ENCODE results near the gene OPN3. TPM values are rescaled to one million over a fixed set of nuclear protein-coding genes. Genes with fewer than 3 reads are reported as not detected.

Gene OPN3
- total RNA-seq, 1 donor from 2014 or later = 16.9 TPM

GRCh38 chr1:241553886-241554592 is 86.1 kb downstream of the OPN3 start:
- no peak for ATAC-seq
- intact Hi-C loops (cut with DNase I) = no loop called here

DNA sequence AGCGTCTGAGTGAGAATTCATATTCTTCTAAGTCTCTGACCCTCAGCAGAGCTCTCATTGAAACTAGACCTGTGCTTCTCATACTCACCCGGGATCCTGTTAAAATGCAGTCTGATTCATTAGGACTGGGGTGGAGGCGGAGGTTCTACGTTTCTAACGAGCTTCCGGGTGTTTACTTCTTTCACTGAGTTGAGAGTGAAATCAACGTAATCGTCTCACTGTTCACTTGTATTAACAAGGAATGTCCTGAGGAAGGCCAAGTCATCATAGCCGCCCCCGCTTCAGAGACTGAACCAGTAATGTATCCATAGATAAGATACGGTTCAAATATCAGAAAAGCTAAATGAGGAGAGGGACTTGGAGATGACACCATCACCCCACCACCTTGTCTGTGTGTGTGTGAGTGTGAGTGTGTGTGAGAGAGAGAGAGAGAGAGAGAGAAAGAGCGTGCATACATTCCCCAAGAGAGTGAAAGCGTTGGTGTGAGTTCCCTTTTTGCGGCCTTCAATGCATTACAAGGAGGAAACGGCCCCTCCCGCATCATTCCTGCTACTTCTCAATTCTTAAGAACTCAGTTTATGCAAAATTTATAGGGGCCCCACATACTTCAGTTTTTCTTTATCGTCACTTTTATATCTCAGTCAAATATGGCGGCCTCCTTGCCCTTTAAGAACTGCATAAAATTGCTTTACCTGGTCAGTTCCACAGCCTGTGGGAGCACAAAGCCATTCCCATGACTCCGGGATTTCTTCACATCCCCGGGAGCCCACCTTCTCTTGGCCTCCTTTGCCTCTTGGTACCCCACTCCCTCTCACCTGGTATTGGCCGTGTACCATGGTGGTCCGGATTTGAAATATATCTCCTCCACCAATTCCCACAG is 88.2 kb downstream of the OPN3 start:
- intact Hi-C loops (cut with DNase I) = no loop called here
- DNase-seq (ENCODE audit: low spot score) (peak; percentile 62), ATAC-seq (peak; percentile 87)

More at GRCh38 chr1:241553886-241554592, 86.1 kb downstream of the OPN3 start:
- DNase-seq (ENCODE audit: low spot score) = no peak

DNA sequence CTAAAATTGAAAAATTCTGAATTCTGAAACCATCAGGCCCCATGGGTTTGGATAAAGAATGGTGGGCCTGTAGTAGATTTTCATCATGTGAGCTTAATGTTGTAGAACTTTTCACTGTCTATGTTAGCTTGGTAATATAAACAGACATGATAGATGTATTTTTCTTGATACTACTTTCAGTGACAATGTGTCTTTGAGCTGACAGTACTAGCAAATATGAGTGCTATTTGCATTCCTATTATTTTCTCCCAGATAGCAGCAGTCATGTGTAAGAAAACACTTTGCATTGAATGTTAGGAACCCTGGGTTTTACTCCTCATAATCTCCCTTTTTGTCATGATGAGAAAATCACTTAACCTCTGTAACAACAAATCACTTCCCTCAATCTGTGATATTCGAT is 89.9 kb downstream of the OPN3 start:
- ATAC-seq = no peak
- intact Hi-C loops (cut with DNase I) = no loop called here

GRCh38 chr1:241548008-241548407 is 92.2 kb downstream of the OPN3 start:
- intact Hi-C loops (cut with DNase I) = no loop called here
- ATAC-seq (no peak), DNase-seq (ENCODE audit: low spot score) (no peak)

More for the DNA sequence above, 89.9 kb downstream of the OPN3 start:
- DNase-seq (ENCODE audit: low spot score) = no peak

Other genes with a start within 250 kb of the OPN3 start
- 37.6 TPM for gene FH, start 120.6 kb downstream of the OPN3 start, total RNA-seq
- gene KMO, start 108.0 kb downstream of the OPN3 start, total RNA-seq = 1.6 TPM
- gene CHML, start within 50 bp of the OPN3 start, total RNA-seq = 12.0 TPM
- gene WDR64, start 11.9 kb upstream of the OPN3 start, total RNA-seq = not detected
- gene EXO1, start 207.8 kb upstream of the OPN3 start, total RNA-seq = 0.58 TPM

All from sciatic nerve (tissue), 2 donors.